Measurements from ENCODE around the gene GABARAP.

Gene GABARAP

GRCh38 chr17:7238420-7239090, 3.7 kb downstream of the GABARAP start:
- no peak for DNase-seq (ENCODE audit: extremely low read depth, low read depth)
- no peak for TF ChIP-seq CTCF (IDR thresholded peaks at IDR 0.05; ENCODE audit: low read depth, low read length, missing control alignments)
- H3K4me3 ChIP-seq (replicated peaks; ENCODE audit: low read depth, low read length): peak overlapping the region; percentile 98

DNA sequence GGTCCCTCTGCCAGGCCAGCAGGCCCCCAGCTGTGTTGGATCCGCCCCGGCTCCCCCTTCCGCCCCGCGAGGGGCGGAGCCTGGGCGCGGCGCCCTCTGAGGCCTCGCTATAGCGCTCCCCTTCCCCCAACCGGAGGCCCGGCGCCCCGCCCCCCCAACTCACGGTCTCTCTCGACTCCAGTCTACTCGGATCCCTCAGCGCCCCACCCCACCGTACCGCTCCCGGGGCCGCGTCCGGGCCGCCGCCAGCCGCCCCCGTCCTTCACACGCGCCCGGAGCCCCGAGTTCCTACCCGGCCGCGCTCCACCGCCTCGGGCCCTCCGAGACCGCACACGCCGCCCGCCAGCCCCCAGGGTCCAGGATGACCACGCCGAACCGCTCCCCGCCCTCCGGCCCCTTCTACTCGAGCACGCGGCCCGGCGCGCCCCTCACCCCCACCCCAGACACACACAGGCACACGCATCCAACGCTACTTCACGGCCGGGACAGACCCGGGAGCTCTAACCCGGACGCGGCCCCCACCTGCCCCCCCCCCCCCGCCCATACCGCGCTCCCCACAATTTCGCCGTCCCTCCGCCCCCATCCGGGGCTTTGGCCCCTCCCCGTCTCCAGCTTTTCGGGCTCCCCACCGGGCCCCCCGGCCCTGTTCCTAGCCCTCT, 4.4 kb downstream of the GABARAP start:
- DNase-seq (ENCODE audit: extremely low read depth, low read depth): no peak
- TF ChIP-seq CTCF (IDR thresholded peaks at IDR 0.05; ENCODE audit: low read depth, low read length, missing control alignments): no peak
- peak overlapping the region; percentile 98 for H3K4me3 ChIP-seq (replicated peaks; ENCODE audit: low read depth, low read length)

GRCh38 chr17:7237266-7237760, 4.9 kb downstream of the GABARAP start:
- no peak for TF ChIP-seq CTCF (IDR thresholded peaks at IDR 0.05; ENCODE audit: low read depth, low read length, missing control alignments)
- H3K4me3 ChIP-seq (replicated peaks; ENCODE audit: low read depth, low read length): peak overlapping the region; percentile 98
- no peak for DNase-seq (ENCODE audit: extremely low read depth, low read depth)

- peak overlapping the region; percentile 98 for H3K4me3 ChIP-seq (replicated peaks; ENCODE audit: low read depth, low read length)
- TF ChIP-seq CTCF (IDR thresholded peaks at IDR 0.05; ENCODE audit: low read depth, low read length, missing control alignments): no peak
- no peak for DNase-seq (ENCODE audit: extremely low read depth, low read depth)
Observed at GRCh38 chr17:7236808-7237207, 5.4 kb downstream of the GABARAP start.

DNA sequence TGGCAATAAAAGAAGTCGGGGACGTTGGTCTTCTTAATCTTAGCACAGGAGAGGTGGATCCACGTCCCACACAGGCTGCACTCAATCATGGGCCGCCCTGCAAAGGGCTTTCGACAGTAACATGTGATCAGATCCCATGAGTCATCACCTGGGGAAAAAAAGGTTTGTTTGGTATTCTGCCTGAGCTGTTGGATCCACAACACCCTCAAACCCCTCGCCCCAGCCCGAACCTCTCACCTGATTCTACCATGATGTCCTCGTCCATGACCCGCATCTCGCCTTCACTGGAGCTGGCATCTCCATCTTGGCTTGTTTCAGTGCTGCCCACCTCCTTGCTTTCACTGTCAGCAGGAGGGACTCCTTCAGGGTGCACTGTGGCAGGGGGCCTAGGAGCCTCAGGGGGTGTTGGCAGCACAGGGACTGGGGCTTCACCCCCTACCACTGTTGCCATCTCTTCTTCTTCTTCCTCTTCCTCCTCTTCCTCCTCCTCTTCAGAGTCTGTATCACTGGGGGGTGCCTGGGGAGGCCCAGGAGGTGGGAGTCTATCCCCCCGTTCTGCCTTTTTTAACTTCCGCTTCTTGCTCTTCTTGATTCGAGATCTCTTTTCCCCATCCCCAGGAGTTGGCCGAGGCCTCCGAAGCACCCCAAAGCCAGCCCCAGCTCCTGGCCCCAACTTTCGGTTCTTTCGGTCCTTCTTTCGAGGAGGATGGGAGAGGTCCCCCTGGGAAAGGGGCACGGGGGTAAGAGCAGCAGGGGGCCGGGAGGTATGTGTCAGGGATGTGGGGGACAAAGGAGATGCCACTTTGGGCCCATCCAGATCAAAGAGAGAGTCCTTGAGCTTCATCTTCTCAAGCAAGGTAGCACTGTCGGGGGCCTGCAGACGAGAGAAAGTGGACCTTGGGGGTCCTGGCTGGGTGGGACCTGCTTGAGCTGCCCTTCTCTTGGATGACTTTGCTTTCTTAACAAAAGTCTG, 6.3 kb downstream of the GABARAP start:
- no peak for TF ChIP-seq CTCF (IDR thresholded peaks at IDR 0.05; ENCODE audit: low read depth, low read length, missing control alignments)
- no peak for DNase-seq (ENCODE audit: extremely low read depth, low read depth)
- no peak overlapping the region for H3K4me3 ChIP-seq (replicated peaks; ENCODE audit: low read depth, low read length)

- no peak for DNase-seq (ENCODE audit: extremely low read depth, low read depth)
- no peak for TF ChIP-seq CTCF (IDR thresholded peaks at IDR 0.05; ENCODE audit: low read depth, low read length, missing control alignments)
- peak within 1 kb of the TSS; percentile 92 for H3K4me3 ChIP-seq (replicated peaks; ENCODE audit: low read depth, low read length)
Observed at GRCh38 chr17:7234083-7234951, 7.9 kb downstream of the GABARAP start, which contains the start of gene DVL2. Gene DVL2, minus strand, starts transcription at chr17:7234517. Its CDS starts 255 bp downstream, at chr17:7234262.

All from HFF-Myc (cell line).